KMS-11 (cell line): Measurements from ENCODE around the gene ZNF777.

ENCODE experiments used
- H2AFZ ChIP-seq: fragments of 200-600 bp; sonication (generic); 2 replicates; pipeline ENCODE4 v1.6.1; 2016; ENCODE audit warnings: antibody characterized with exemption, mixed run types, low read depth
- H3K27ac ChIP-seq: fragments of 200-600 bp; sonication (generic); 2 replicates; pipeline ENCODE4 v1.6.1; 2016; ENCODE audit warnings: mild to moderate bottlenecking, mixed run types
- H3K27me3 ChIP-seq: fragments of 200-600 bp; sonication (generic); 2 replicates; pipeline ENCODE4 v1.6.1; 2017; ENCODE audit warnings: mild to moderate bottlenecking, low read depth, mixed run types, moderate library complexity; ENCODE audit not compliant: insufficient read depth
- H3K36me3 ChIP-seq: fragments of 200-600 bp; sonication (generic); 2 replicates; pipeline ENCODE4 v1.6.1; 2017; ENCODE audit warnings: mild to moderate bottlenecking, mixed run types; ENCODE audit not compliant: insufficient read depth
- H3K4me1 ChIP-seq: fragments of 200-600 bp; sonication (generic); 2 replicates; pipeline ENCODE4 v1.6.1; 2016; ENCODE audit warnings: mild to moderate bottlenecking, low read depth, mixed run types; ENCODE audit not compliant: poor library complexity, severe bottlenecking
- H3K4me2 ChIP-seq: fragments of 200-600 bp; sonication (generic); 2 replicates; pipeline ENCODE4 v1.7.0; 2016; ENCODE audit warnings: mild to moderate bottlenecking, mixed run types
- H3K4me3 ChIP-seq: fragments of 200-600 bp; sonication (generic); IDR thresholded peaks from 2 replicates; pipeline ENCODE4 v1.6.1; 2017; ENCODE audit warnings: low read depth, low read length, mixed read lengths; ENCODE audit not compliant: insufficient read depth
- H3K79me2 ChIP-seq: fragments of 200-600 bp; sonication (generic); 2 replicates; pipeline ENCODE4 v1.6.1; 2016; ENCODE audit warnings: low read depth, mixed run types; ENCODE audit not compliant: insufficient read depth
- H3K9ac ChIP-seq: fragments of 200-600 bp; sonication (generic); 2 replicates; pipeline ENCODE4 v1.6.1; 2016; ENCODE audit warnings: mild to moderate bottlenecking, mixed run types
- H4K20me1 ChIP-seq: fragments of 200-600 bp; sonication (generic); 2 replicates; pipeline ENCODE4 v1.6.1; 2016; ENCODE audit warnings: mild to moderate bottlenecking, mixed run types; ENCODE audit not compliant: insufficient read depth
- TF ChIP-seq, protein P1 (sequence below): fragments of 200-600 bp; sonication (generic); conservative IDR thresholded peaks from 2 replicates; pipeline ENCODE4 v1.6.1; 2017; ENCODE audit warnings: low read depth, mild to moderate bottlenecking, antibody characterized with exemption, low read length, moderate library complexity, mixed read lengths

ZNF777 gene

DNA sequence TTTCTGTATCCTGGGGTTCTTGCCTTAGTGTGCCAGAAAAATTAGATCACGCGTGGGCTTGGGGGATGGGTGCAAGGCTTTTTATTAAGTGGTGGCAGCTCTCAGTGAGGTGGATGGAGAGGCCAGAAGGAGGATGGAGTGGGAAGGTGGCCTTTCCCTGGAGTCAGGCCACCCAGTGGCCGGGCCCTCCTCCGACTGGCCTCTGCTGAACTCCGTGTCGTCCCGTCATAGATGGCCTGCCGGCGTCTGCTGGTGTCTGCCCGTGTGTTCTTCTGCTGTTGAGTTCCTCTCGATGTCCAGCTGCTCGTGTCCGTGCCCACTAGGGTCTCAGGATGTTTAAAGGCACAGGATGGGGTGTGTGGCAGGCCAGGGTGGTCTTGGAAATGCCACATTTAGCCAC is 40.8 kb upstream of the ZNF777 start:
- H4K20me1 ChIP-seq, result no peaks in the 10 kb centered on the region
- TF ChIP-seq, protein P1, sequence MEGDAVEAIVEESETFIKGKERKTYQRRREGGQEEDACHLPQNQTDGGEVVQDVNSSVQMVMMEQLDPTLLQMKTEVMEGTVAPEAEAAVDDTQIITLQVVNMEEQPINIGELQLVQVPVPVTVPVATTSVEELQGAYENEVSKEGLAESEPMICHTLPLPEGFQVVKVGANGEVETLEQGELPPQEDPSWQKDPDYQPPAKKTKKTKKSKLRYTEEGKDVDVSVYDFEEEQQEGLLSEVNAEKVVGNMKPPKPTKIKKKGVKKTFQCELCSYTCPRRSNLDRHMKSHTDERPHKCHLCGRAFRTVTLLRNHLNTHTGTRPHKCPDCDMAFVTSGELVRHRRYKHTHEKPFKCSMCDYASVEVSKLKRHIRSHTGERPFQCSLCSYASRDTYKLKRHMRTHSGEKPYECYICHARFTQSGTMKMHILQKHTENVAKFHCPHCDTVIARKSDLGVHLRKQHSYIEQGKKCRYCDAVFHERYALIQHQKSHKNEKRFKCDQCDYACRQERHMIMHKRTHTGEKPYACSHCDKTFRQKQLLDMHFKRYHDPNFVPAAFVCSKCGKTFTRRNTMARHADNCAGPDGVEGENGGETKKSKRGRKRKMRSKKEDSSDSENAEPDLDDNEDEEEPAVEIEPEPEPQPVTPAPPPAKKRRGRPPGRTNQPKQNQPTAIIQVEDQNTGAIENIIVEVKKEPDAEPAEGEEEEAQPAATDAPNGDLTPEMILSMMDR, result no peak
- no peak overlapping the region for H3K4me2 ChIP-seq
- H3K9ac ChIP-seq, result no peak overlapping the region
- no peaks in the 10 kb centered on the region for H3K27me3 ChIP-seq
- no peaks in the 10 kb centered on the region for H3K36me3 ChIP-seq
- no peak overlapping the region for H3K4me3 ChIP-seq
- H3K4me1 ChIP-seq, result peaks cover 5% of the 10 kb centered on the region
- peaks cover 4% of the 10 kb centered on the region for H3K79me2 ChIP-seq
- H2AFZ ChIP-seq, result no peak overlapping the region
- no peak overlapping the region for H3K27ac ChIP-seq

DNA sequence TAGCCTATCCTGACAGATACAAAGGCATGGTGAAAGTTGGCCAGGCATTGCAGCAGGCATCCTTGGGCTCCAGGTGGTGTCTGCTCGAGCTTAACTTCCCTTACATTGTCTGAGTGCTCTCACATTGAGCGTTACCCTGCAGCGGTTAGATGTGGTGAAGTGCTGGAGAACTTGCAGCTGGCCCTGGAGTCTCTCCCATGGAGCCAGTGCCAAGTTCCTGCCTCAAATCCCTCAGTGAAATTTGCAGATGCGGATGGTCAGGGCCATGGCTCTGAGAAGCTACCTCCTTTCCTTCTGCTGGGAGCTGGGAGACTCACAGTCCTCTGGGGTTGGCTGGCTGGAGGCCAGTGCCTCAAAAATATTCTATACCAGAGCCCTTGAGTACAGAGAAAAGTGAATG is 40.0 kb upstream of the ZNF777 start:
- H2AFZ ChIP-seq, result no peak overlapping the region
- no peak overlapping the region for H3K4me3 ChIP-seq
- peaks cover 12% of the 10 kb centered on the region for H3K79me2 ChIP-seq
- H3K27me3 ChIP-seq, result no peaks in the 10 kb centered on the region
- H4K20me1 ChIP-seq, result no peaks in the 10 kb centered on the region
- no peak overlapping the region for H3K9ac ChIP-seq
- H3K27ac ChIP-seq, result no peak overlapping the region
- no peak overlapping the region for H3K4me2 ChIP-seq
- no peaks in the 10 kb centered on the region for H3K36me3 ChIP-seq
- peaks cover 9% of the 10 kb centered on the region for H3K4me1 ChIP-seq
- TF ChIP-seq, protein P1, result no peak

DNA sequence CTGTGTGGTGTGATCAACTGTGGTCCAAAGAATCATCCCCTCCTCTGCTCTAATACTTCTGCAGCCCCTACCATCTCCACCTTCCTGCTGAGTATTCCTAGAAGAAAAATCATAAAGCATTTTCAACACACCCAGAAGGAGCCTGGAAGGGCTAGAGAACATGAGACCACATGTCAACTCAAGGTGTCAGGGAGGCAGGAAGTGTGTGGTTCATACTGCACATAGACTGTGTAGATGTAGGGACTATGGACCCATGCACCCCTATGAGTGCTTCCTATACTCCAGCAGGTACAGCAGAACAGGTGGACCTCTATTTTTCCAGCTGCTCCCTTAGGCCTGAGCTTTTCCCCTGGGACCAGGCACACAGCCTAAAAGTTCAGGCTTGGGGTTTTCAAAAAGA is 39.3 kb upstream of the ZNF777 start:
- H3K9ac ChIP-seq, result no peak overlapping the region
- H3K4me2 ChIP-seq, result no peak overlapping the region
- no peak overlapping the region for H3K4me3 ChIP-seq
- H2AFZ ChIP-seq, result no peak overlapping the region
- TF ChIP-seq, protein P1, result no peak
- H3K27ac ChIP-seq, result no peak overlapping the region
- H3K79me2 ChIP-seq, result peaks cover 19% of the 10 kb centered on the region
- peaks cover 16% of the 10 kb centered on the region for H3K4me1 ChIP-seq
- no peaks in the 10 kb centered on the region for H3K27me3 ChIP-seq
- no peaks in the 10 kb centered on the region for H3K36me3 ChIP-seq
- no peaks in the 10 kb centered on the region for H4K20me1 ChIP-seq

DNA sequence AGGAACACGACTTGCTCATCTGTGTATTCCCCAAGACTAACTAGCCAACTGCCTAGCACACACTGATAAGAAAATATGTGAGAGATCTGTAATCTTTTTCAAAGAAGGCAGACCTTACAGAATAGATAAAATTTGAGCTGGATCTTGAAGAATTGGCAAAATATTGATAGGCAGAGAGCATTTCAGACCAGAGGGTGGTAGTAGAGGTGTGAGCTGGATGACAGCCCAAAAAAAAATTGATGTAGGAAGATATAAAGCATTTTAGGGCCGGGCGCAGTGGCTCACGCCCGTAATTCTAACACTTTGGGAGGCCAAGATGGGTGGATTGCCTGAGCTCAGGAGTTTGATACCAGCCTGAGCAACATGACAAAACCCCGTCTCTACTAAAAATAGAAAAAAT is 37.9 kb upstream of the ZNF777 start:
- TF ChIP-seq, protein P1, result no peak
- no peak overlapping the region for H3K4me2 ChIP-seq
- no peaks in the 10 kb centered on the region for H4K20me1 ChIP-seq
- no peaks in the 10 kb centered on the region for H3K27me3 ChIP-seq
- H3K9ac ChIP-seq, result no peak overlapping the region
- no peak overlapping the region for H3K4me3 ChIP-seq
- no peak overlapping the region for H2AFZ ChIP-seq
- no peaks in the 10 kb centered on the region for H3K36me3 ChIP-seq
- H3K27ac ChIP-seq, result no peak overlapping the region
- H3K79me2 ChIP-seq, result peaks cover 22% of the 10 kb centered on the region
- peaks cover 22% of the 10 kb centered on the region for H3K4me1 ChIP-seq
